ENCODE measurements around the gene PRR7.

The PRR7 gene

GRCh38 chr5:177459357-177459756, 12.7 kb downstream of the PRR7 start:
- TF ChIP-seq, protein P1, sequence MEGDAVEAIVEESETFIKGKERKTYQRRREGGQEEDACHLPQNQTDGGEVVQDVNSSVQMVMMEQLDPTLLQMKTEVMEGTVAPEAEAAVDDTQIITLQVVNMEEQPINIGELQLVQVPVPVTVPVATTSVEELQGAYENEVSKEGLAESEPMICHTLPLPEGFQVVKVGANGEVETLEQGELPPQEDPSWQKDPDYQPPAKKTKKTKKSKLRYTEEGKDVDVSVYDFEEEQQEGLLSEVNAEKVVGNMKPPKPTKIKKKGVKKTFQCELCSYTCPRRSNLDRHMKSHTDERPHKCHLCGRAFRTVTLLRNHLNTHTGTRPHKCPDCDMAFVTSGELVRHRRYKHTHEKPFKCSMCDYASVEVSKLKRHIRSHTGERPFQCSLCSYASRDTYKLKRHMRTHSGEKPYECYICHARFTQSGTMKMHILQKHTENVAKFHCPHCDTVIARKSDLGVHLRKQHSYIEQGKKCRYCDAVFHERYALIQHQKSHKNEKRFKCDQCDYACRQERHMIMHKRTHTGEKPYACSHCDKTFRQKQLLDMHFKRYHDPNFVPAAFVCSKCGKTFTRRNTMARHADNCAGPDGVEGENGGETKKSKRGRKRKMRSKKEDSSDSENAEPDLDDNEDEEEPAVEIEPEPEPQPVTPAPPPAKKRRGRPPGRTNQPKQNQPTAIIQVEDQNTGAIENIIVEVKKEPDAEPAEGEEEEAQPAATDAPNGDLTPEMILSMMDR (IDR thresholded peaks at IDR 0.05; ENCODE audit: insufficient read depth, low read depth, low read length, missing control alignments): no peak
- no peak overlapping the region for H3K4me3 ChIP-seq (ENCODE audit: low read length)

DNA sequence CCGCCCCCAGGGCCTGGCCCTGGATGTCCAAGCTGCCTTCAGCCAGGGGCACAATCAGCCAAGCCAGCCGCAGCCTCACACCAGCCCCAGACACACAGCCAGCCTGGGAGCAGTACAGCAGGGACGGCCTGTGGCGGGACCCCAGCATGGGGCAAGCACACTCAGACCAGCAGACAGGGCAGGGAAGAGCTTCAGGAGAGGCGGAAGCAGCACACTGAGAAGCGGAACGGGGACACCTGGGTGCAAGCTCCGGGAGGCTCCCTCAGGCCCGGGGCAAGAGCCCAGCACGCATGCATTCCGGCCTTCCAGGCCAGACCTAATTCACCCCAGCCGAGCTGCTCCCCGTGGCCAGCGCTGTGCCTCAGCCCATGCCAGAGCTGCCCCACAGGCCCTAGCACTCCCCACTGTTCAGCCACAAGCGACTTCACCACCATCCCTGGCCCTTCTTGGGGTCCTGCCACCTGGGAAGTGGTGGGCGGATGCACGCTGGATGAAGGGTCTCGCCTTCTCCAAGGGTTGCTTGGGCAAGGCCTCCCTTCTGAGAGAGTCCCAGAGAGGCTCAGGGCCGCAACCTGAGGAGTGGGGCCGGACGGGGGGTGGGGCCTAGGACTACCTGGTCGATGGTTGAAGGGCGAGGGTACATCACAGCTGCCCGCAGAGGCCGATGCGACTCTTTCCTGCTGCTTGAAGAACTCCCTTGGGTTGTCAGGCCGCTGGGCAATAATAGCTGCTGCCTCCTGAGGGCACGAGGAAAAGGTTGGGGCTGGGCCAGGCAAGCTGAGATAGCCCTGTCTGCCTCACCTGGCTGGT, 13.4 kb downstream of the PRR7 start:
- DNase-seq (ENCODE audit: low read depth): no peak
- TF ChIP-seq, protein P1 (IDR thresholded peaks at IDR 0.05; ENCODE audit: insufficient read depth, low read depth, low read length, missing control alignments): no peak
- H3K4me3 ChIP-seq (ENCODE audit: low read length): no peak overlapping the region

More at GRCh38 chr5:177459357-177459756, 12.7 kb downstream of the PRR7 start:
- DNase-seq (ENCODE audit: low read depth): no peak

DNA sequence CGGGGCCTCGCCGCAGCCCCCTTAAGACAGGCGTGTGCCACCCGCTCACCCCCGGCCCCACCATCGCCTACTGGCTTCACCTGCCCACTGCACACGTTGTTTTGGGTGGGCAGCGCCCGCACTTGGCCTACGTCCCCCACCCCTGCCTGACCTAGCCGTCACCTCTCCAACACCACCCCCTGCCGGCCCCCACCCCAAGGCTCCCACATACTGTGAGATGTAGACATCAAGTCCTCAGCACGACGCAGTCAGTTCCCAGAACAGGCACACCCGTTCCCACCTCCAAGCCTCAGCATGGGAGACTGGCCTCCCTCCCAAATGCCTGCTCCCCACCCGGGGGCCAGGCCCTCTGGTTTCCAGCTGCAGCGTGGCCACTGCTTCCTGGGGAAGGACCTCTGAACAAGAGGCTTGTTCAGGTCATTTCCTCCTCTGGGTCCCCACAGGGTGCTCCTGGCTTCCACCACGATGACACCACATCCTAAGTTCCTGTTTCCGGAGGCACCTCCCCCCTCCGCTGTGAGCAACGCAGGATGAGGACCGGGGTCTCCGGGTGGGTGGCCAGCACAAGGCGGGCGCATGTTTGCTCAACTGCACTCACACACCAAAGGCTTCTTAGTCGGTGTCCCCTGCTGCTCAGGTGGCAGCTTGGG, 15.5 kb downstream of the PRR7 start:
- no peak overlapping the region for H3K4me3 ChIP-seq (ENCODE audit: low read length)
- TF ChIP-seq, protein P1 (IDR thresholded peaks at IDR 0.05; ENCODE audit: insufficient read depth, low read depth, low read length, missing control alignments): no peak
- DNase-seq (ENCODE audit: low read depth): no peak

DNA sequence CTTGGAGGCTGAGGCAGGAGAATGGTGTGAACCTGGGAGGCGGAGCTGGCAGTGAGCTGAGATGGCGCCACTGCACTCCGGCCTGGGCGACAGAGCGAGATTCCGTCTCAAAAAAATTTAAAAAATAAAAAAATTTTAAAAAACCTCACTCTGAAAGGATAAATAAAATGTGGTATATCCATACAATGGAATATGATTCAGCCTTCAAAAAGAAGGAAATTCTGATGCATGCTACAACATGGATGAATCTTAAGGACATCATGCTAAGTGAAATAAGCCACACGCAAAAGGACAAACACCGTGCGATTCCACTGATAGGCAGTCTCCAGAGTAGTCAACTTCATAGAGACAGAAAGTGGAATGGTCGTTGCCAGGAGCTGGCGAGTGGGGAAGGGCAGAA, 18.4 kb downstream of the PRR7 start:
- no peak for DNase-seq (ENCODE audit: low read depth)
- H3K4me3 ChIP-seq (ENCODE audit: low read length): no peak overlapping the region
- TF ChIP-seq, protein P1 (IDR thresholded peaks at IDR 0.05; ENCODE audit: insufficient read depth, low read depth, low read length, missing control alignments): no peak

GRCh38 chr5:177466861-177467260, 20.2 kb downstream of the PRR7 start:
- TF ChIP-seq, protein P1 (IDR thresholded peaks at IDR 0.05; ENCODE audit: insufficient read depth, low read depth, low read length, missing control alignments): no peak
- no peak overlapping the region for H3K4me3 ChIP-seq (ENCODE audit: low read length)
- no peak for DNase-seq (ENCODE audit: low read depth)

DNA sequence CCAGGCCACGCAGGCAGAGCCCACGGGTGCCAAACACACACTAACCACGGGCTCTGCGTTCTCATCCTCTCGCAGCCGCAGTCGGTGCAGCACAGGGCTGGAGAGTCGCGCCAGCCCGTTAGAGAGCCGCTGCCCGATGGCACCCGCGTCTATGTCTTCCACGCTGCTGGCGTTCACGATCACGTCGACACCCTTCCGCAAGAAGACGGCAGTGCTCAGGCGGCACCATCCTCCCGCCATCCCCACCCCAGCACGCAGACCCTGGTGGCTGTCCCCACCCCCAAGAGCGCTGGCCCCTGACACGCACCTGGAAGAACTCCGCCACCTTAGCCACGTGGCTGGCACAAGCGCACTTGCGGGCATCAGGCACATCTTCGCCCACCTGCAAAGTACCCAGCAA, 20.8 kb downstream of the PRR7 start:
- DNase-seq (ENCODE audit: low read depth): no peak
- TF ChIP-seq, protein P1 (IDR thresholded peaks at IDR 0.05; ENCODE audit: insufficient read depth, low read depth, low read length, missing control alignments): no peak
- H3K4me3 ChIP-seq (ENCODE audit: low read length): no peak overlapping the region

Data from epithelial cell of esophagus (primary cell).